ENCODE results near the gene UFSP2.

UFSP2 gene

DNA sequence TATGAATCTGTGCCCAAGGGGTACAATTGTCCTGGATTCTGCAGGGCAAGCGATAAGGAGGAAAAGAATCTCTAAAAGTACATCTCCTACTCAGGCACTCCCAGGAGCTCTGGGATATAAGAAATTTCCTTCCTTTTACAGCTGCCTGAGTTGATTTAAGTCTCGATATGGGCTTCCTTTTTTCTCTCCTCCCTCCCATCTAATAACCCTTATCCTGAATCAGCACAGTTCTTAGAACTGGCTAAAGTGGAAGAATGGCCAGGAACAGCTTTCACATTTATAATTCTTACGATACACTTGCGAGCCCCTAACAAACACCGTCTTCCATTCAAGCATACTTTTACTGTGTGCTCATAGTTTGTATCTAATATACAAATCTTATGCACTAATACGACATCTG lies 51.2 kb downstream of the UFSP2 start (continued):
- TF ChIP-seq, protein P1, sequence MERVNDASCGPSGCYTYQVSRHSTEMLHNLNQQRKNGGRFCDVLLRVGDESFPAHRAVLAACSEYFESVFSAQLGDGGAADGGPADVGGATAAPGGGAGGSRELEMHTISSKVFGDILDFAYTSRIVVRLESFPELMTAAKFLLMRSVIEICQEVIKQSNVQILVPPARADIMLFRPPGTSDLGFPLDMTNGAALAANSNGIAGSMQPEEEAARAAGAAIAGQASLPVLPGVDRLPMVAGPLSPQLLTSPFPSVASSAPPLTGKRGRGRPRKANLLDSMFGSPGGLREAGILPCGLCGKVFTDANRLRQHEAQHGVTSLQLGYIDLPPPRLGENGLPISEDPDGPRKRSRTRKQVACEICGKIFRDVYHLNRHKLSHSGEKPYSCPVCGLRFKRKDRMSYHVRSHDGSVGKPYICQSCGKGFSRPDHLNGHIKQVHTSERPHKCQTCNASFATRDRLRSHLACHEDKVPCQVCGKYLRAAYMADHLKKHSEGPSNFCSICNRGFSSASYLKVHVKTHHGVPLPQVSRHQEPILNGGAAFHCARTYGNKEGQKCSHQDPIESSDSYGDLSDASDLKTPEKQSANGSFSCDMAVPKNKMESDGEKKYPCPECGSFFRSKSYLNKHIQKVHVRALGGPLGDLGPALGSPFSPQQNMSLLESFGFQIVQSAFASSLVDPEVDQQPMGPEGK (CRISPR knock-in tag; IDR thresholded peaks at IDR 0.05; ENCODE audit: borderline replicate concordance): no peak
- TF ChIP-seq OSR1 (CRISPR knock-in tag; IDR thresholded peaks at IDR 0.05) (no peak), ZNF70 (CRISPR knock-in tag; IDR thresholded peaks at IDR 0.05) (no peak)

DNA sequence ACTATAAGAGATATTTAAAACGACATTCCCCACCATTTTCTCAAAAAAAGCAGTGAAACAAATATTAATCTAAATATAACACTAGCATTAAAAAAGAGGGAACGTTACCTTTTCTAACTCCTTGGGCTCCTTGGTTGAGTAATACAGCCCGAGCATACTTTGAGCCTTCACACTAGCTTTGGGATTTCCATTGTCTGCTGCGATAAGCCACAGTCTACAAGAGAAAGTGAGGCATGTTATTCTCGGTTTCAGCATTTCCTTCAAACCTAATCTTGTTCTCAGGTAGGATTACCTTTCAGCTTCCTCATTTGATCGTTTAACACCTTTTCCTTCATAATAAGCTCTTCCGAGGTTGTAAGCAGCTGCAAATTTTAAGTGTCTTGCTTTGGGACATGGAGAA lies 51.7 kb downstream of the UFSP2 start:
- ATAC-seq: no peak
- TF ChIP-seq, protein P2, sequence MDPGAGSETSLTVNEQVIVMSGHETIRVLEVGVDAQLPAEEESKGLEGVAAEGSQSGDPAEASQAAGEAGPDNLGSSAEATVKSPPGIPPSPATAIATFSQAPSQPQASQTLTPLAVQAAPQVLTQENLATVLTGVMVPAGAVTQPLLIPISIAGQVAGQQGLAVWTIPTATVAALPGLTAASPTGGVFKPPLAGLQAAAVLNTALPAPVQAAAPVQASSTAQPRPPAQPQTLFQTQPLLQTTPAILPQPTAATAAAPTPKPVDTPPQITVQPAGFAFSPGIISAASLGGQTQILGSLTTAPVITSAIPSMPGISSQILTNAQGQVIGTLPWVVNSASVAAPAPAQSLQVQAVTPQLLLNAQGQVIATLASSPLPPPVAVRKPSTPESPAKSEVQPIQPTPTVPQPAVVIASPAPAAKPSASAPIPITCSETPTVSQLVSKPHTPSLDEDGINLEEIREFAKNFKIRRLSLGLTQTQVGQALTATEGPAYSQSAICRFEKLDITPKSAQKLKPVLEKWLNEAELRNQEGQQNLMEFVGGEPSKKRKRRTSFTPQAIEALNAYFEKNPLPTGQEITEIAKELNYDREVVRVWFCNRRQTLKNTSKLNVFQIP (CRISPR knock-in tag; IDR thresholded peaks at IDR 0.05; ENCODE audit: borderline replicate concordance, low read depth): no peak
- no peak for TF ChIP-seq ZNF8 (CRISPR knock-in tag; IDR thresholded peaks at IDR 0.05)
- TF ChIP-seq SNAI2 (CRISPR knock-in tag; IDR thresholded peaks at IDR 0.05): no peak
- TF ChIP-seq, protein P3, sequence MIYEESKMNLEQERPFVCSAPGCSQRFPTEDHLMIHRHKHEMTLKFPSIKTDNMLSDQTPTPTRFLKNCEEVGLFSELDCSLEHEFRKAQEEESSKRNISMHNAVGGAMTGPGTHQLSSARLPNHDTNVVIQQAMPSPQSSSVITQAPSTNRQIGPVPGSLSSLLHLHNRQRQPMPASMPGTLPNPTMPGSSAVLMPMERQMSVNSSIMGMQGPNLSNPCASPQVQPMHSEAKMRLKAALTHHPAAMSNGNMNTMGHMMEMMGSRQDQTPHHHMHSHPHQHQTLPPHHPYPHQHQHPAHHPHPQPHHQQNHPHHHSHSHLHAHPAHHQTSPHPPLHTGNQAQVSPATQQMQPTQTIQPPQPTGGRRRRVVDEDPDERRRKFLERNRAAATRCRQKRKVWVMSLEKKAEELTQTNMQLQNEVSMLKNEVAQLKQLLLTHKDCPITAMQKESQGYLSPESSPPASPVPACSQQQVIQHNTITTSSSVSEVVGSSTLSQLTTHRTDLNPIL (CRISPR knock-in tag; IDR thresholded peaks at IDR 0.05; ENCODE audit: low read depth): no peak
- TF ChIP-seq, protein P4, sequence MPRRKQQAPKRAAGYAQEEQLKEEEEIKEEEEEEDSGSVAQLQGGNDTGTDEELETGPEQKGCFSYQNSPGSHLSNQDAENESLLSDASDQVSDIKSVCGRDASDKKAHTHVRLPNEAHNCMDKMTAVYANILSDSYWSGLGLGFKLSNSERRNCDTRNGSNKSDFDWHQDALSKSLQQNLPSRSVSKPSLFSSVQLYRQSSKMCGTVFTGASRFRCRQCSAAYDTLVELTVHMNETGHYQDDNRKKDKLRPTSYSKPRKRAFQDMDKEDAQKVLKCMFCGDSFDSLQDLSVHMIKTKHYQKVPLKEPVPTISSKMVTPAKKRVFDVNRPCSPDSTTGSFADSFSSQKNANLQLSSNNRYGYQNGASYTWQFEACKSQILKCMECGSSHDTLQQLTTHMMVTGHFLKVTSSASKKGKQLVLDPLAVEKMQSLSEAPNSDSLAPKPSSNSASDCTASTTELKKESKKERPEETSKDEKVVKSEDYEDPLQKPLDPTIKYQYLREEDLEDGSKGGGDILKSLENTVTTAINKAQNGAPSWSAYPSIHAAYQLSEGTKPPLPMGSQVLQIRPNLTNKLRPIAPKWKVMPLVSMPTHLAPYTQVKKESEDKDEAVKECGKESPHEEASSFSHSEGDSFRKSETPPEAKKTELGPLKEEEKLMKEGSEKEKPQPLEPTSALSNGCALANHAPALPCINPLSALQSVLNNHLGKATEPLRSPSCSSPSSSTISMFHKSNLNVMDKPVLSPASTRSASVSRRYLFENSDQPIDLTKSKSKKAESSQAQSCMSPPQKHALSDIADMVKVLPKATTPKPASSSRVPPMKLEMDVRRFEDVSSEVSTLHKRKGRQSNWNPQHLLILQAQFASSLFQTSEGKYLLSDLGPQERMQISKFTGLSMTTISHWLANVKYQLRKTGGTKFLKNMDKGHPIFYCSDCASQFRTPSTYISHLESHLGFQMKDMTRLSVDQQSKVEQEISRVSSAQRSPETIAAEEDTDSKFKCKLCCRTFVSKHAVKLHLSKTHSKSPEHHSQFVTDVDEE (CRISPR knock-in tag; IDR thresholded peaks at IDR 0.05): no peak
- no peak for TF ChIP-seq BACH2 (CRISPR knock-in tag; IDR thresholded peaks at IDR 0.05; ENCODE audit: borderline replicate concordance)
- TF ChIP-seq ARNTL (CRISPR knock-in tag; IDR thresholded peaks at IDR 0.05; ENCODE audit: borderline replicate concordance, low read depth): no peak
- TF ChIP-seq ZNF565 (CRISPR knock-in tag; conservative IDR thresholded peaks at IDR 0.05; ENCODE audit: low read depth): no peak
- TF ChIP-seq CSDC2 (CRISPR knock-in tag; IDR thresholded peaks at IDR 0.05): no peak
- TF ChIP-seq ISL1 (CRISPR knock-in tag; IDR thresholded peaks at IDR 0.05): no peak
- TF ChIP-seq, protein P5, sequence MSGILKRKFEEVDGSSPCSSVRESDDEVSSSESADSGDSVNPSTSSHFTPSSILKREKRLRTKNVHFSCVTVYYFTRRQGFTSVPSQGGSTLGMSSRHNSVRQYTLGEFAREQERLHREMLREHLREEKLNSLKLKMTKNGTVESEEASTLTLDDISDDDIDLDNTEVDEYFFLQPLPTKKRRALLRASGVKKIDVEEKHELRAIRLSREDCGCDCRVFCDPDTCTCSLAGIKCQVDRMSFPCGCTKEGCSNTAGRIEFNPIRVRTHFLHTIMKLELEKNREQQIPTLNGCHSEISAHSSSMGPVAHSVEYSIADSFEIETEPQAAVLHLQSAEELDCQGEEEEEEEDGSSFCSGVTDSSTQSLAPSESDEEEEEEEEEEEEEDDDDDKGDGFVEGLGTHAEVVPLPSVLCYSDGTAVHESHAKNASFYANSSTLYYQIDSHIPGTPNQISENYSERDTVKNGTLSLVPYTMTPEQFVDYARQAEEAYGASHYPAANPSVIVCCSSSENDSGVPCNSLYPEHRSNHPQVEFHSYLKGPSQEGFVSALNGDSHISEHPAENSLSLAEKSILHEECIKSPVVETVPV (CRISPR knock-in tag; IDR thresholded peaks at IDR 0.05): no peak
- no peak for TF ChIP-seq GLIS3 (CRISPR knock-in tag; IDR thresholded peaks at IDR 0.05)
- TF ChIP-seq TCF4 (CRISPR knock-in tag; IDR thresholded peaks at IDR 0.05; ENCODE audit: borderline replicate concordance): no peak
- TF ChIP-seq ZFP3 (CRISPR knock-in tag; IDR thresholded peaks at IDR 0.05): no peak
- TF ChIP-seq ZFP30 (CRISPR knock-in tag; IDR thresholded peaks at IDR 0.05): no peak
- no peak for TF ChIP-seq PPARA (CRISPR knock-in tag; IDR thresholded peaks at IDR 0.05; ENCODE audit: borderline replicate concordance)
- no peak for TF ChIP-seq OSR1 (CRISPR knock-in tag; IDR thresholded peaks at IDR 0.05)

DNA sequence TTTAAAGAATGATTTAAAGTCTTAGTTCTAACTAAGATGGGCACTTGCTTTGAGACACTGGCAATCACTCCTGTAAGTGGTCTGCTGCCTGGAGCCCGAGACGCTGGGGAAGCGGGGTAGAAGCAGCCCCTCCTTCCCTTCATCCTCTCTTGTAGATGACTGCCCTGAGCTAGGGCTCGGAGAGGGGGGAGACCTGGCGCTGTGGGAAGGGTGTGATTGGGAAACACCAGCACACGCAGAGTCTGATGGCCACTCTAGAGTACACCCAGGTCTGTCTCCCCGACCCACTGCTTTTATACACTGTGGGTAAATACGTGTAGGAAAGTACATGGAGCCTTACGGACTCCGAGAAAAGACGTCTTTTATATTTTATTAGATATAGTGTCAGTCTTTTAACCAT lies 54.1 kb downstream of the UFSP2 start:
- ATAC-seq: no peak
- TF ChIP-seq SNAI2 (CRISPR knock-in tag; IDR thresholded peaks at IDR 0.05): no peak
- no peak for TF ChIP-seq GLIS3 (CRISPR knock-in tag; IDR thresholded peaks at IDR 0.05)
- TF ChIP-seq ZFP30 (CRISPR knock-in tag; IDR thresholded peaks at IDR 0.05): no peak
- TF ChIP-seq, protein P3 (CRISPR knock-in tag; IDR thresholded peaks at IDR 0.05; ENCODE audit: low read depth): no peak
- no peak for TF ChIP-seq ZNF565 (CRISPR knock-in tag; conservative IDR thresholded peaks at IDR 0.05; ENCODE audit: low read depth)
- TF ChIP-seq ZC3H10 (CRISPR knock-in tag; IDR thresholded peaks at IDR 0.05): no peak
- TF ChIP-seq ZFP3 (CRISPR knock-in tag; IDR thresholded peaks at IDR 0.05): no peak
- no peak for TF ChIP-seq TCF4 (CRISPR knock-in tag; IDR thresholded peaks at IDR 0.05; ENCODE audit: borderline replicate concordance)
- TF ChIP-seq OSR1 (CRISPR knock-in tag; IDR thresholded peaks at IDR 0.05): no peak
- no peak for TF ChIP-seq ZNF8 (CRISPR knock-in tag; IDR thresholded peaks at IDR 0.05)
- TF ChIP-seq ARNTL (CRISPR knock-in tag; IDR thresholded peaks at IDR 0.05; ENCODE audit: borderline replicate concordance, low read depth): no peak

All from SK-N-SH treated with all-trans-retinoic acid at 6 μM for 48 hours (cell line).